GM04504 (cell line): Measurements from ENCODE around the gene ORMDL3.
"Not testable (repeated sequence)": the region's sequence is repeated elsewhere in the genome, so short reads cannot be mapped to it uniquely, and the experiment has no call there.

Experiments used
- DNase-seq: peaks from one replicate; pipeline ENCODE4 v3.0.0-alpha.2; 2012; ENCODE audit warnings: low read depth

ORMDL3 gene

GRCh38 chr17:39923836-39924690 lies 3.3 kb downstream of the ORMDL3 start:
- DNase-seq: no peak

- DNase-seq: no peak
Measured at GRCh38 chr17:39923230-39923629, 4.2 kb downstream of the ORMDL3 start.

- no peak for DNase-seq
Measured at GRCh38 chr17:39922006-39922405, 5.4 kb downstream of the ORMDL3 start.

- DNase-seq: no peak
Measured at GRCh38 chr17:39921323-39921722, 6.1 kb downstream of the ORMDL3 start.

- DNase-seq: no peak
Measured at GRCh38 chr17:39920218-39921210, 6.9 kb downstream of the ORMDL3 start.

GRCh38 chr17:39919087-39919683 lies 8.2 kb downstream of the ORMDL3 start:
- DNase-seq: no peak

DNA sequence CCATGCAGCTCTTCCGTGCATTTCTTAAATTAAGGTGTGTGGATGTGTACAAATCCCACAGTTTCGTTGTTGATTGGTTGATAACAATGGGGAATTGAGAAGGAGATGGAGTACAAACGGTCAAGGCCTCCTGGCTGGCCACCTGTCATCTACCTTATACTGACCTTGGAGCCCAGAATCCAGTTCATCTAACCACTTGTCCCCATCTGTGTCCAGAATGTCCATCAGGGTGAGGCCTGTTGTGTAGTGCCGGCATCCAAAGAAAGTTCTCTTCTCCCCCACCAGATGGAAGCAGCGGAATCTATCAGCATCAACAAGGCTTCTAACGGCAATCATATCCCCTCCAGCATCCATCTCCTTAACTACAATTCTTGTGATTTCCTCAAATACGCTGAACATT lies 10.5 kb downstream of the ORMDL3 start:
- no peak for DNase-seq

- DNase-seq: no peak
Measured at GRCh38 chr17:39915559-39915958, 11.8 kb downstream of the ORMDL3 start.

GRCh38 chr17:39913989-39914388 lies 13.4 kb downstream of the ORMDL3 start:
- DNase-seq: no peak

DNA sequence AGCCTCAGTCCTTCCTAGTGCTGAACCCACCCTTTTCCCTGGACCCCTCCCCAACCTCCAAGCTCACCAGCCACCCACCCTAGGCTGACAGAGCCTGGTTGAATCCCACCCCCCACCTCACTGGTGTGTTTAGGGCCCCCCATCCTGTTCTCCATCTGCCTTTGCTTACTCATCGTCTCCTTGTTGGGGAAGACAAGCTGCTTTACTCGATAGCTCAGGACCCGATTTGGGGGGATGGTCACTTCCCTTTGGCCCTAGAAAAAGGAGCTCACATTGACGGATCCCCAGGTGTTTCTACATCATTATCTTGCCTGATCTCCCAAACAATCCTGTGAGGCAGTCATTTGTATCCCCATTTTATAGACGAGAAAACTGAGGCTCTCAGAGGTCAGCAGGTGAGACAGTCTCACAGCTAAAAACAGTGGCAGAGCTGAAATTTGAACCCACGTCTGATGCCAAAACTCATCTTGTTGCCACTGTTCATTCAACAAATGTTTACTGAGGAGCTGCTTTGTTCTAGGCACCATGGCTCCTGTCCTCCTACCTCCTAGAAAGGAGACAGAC lies 18.5 kb downstream of the ORMDL3 start:
- no peak for DNase-seq

GRCh38 chr17:39904990-39905288 lies 22.5 kb downstream of the ORMDL3 start:
- no peak for DNase-seq

- no peak for DNase-seq
Measured at GRCh38 chr17:39903158-39903884, 24.1 kb downstream of the ORMDL3 start.

DNA sequence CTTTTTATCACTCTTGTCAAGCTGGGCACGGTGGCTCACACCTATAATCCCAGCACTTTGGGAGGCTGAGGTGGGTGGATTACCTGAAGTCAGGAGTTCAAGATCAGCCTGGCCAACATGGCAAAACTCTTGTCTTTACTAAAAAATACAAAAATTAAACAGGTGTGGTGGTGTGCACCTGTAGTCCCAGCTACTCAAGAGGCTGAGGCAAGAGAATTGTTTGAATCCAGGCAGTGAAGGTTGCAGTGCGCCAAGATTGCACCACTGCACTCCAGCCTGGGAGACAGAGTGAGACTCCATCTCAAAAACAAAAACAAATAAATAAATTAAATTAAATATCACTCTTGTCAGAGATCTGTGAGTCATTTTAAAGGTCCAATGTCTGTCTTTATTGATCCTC lies 25.4 kb downstream of the ORMDL3 start:
- not testable (repeated sequence) for DNase-seq

DNA sequence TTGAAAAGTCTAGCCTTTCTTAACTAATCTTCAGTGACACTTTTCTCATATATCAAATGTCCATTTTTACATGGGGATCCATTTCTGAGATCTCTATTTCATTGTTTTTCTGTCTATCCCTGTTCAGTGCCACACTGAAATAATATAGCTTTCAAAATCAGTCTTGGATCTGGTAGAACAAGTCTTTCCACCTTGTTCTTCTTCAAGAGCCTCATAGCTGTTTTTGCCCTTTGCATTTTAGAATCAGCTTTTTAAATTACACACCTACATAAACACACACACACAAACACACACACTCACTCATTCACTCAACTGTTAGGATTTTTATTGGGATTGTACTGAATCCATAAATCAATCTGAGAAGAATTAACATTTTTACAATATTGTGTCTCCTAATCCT lies 28.2 kb downstream of the ORMDL3 start:
- DNase-seq: no peak

- no peak for DNase-seq
Measured at GRCh38 chr17:39898088-39898487, 29.3 kb downstream of the ORMDL3 start.

- no peak for DNase-seq
Measured at GRCh38 chr17:39894681-39895376, 32.6 kb downstream of the ORMDL3 start.

GRCh38 chr17:39889200-39889599 lies 38.2 kb downstream of the ORMDL3 start:
- DNase-seq: no peak

DNA sequence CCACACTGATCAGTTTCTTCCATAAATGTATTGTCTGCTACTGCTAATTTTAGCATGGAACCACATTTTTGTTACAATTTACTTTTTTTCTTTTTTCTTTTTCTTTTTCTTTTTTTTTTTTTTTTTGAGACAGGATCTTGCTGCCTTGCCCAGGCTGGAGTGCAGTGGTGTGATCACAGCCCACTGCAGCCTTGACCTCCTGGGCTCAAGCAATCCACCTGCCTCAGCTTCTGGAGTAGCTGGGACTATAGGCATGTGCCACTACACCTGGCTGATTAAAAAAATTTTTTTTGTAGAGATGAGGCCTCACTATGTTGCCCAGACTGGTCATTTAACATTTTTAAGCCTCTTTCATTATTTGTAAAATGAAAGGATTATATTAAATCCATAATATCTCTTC lies 40.3 kb downstream of the ORMDL3 start:
- no peak for DNase-seq

GRCh38 chr17:39886102-39886501 lies 41.3 kb downstream of the ORMDL3 start:
- not testable (repeated sequence) for DNase-seq

DNA sequence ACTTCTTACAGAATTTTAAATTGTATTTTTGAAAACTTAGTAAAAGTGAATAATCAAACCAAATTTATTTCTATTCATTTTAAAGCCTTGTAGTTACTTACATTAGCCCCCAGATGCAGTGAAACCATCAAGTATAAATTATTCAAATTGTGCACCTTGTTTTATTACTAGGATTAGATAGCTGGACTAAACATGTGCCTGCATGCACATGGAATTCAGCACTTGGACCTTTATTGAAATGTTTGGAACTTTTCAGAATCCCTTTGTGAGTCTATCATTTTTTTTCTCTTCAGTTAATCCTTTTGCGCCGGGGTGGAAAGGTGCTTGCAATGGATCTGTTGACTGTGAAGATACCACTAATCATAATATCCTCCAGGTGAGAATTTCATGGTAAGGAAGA lies 54.6 kb downstream of the ORMDL3 start:
- no peak for DNase-seq

GRCh38 chr17:39871801-39872200 lies 55.6 kb downstream of the ORMDL3 start:
- DNase-seq: no peak
